IPS-11a (cell line): Measurements from ENCODE around the gene SORCS2.

Experiments used
- H3K4me3 ChIP-seq: one replicate; pipeline ENCODE4 v1.5.1; 2013; ENCODE audit warnings: low read depth, low read length, control low read depth

Gene SORCS2

DNA sequence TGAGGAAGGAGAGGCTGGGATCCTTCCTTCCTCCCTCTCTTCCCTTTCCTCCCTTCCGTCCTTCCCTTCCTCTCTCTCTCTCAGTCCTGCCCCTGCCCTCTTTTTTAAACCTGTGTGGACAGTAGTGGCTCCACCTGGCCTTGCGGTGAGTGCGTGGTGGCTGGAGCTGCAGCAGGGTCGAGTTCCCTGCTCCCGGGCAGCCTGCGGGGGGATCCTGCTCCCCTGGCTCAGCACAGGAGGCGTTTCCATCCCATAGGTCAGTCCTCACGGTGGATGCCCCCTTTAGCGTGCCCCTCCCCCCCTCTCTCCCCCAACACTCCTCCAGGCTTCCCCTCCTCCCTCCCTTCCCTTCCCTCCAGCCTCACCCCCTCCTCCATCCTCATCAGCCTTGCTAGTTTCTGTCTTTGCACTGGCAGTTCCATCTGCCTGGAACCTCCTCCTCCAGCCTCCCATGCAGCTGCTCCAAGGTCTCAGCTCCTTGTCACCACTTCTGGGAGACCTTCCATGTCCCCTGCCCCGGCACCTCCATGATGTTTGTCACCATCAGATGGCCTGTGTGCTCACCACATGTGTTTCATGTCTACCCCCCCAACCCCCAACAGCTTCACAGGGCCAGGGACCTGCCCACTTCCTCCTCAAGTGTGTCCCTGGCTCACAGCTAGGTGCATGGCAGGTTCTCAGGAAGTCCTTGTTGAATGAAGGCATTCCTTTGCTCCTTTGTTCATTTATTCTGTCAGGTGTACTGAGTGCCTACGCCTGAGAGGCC, 174.0 kb downstream of the SORCS2 start:
- no peak overlapping the region for H3K4me3 ChIP-seq

DNA sequence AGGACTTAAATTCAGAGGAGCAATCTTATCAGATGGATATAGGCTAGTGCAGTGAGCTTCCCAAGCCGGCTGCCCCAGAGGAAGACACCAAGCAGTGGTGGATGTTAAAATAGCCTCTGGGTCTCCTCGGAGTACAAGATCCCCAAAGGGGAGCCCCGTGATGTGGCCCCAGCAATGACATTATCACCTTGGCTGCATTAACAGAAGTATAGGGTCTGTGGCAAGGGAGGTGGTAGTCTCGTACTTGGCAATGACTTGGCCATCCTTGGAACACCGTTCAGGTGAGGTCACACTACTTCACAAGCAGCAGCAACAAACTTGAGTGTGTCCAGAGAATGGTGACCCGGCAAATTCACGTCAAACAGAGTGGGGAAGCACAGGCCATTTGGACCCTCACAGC, 174.6 kb downstream of the SORCS2 start:
- H3K4me3 ChIP-seq: no peak overlapping the region

DNA sequence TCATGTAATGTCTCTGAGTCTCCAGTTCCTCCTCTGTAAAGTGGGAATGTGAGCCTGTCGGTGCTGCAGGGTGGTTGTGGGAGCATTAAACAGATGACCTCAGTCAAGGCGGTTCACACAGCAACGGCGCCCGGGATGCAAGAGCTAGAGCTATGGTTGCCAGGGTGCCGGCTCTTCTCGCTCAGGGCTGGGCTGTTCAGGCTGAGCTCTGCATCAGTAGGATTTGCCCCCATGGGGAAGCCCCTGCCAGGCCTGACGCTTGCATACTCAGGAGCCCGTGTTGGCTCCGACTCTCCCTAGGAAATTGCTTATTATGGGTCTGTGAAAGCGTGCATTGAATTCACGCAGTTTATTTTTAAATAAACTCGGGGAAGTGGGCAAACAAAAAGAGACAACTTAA, 175.1 kb downstream of the SORCS2 start:
- no peak overlapping the region for H3K4me3 ChIP-seq

DNA sequence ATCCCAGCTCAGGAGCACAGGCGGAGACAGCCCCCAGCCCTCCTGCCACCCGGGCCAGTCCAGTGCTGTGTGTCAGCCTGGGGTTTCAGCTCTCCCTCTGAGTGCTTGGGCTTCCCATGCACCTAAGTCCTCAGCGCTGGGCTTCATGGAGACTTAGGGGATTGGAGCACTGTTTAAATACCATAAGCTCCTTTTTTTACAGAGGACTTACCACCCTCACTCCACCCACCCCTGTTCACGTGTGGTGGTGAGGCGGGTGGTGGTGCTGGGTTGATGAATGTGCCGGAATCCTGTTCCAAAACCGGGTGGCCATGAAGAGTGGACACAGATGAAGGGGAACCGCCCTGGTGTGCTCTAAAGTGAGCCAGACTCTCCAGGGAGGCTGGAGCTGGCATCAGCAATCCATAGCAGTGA, 175.5 kb downstream of the SORCS2 start:
- H3K4me3 ChIP-seq: no peak overlapping the region

DNA sequence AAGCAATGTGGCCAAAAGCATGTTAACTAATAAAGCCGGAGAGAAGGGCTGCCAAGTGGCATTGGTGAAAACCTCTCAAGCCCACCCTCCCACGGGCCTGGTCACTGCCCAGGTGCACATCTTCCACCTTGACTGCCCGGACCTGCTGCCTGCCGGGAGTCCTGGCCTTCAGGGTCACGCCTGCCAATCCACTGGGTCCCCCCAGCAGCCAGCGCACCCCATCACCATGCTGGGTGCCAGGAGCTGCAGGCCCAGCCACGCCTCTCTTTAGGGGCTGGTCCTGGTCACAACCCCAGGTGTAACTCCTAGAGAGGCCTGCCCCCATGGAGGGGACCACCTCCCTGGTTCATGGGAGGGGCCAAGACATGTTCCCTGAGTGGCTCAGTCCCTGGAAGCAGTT, 176.0 kb downstream of the SORCS2 start:
- no peak overlapping the region for H3K4me3 ChIP-seq

DNA sequence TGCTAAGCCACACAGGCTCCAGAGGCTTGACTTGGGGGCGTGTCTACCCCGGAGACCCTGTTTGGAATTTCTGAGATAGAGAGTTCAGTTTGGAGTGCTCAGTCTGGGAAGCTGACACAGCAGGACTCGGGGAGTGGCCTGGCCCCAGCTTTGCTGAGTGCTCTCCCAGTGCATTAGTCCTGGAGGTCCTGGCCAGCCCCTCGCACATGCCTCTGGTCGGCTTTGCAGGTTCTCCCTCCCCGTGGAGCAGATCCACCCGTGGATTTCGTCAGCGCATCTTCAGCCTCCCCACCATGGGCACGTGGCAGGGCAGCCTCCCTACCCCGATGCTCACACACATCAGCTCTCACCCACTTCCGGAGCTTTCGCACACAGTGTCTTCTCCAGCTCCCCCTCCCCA, 177.2 kb downstream of the SORCS2 start:
- H3K4me3 ChIP-seq: no peak overlapping the region

DNA sequence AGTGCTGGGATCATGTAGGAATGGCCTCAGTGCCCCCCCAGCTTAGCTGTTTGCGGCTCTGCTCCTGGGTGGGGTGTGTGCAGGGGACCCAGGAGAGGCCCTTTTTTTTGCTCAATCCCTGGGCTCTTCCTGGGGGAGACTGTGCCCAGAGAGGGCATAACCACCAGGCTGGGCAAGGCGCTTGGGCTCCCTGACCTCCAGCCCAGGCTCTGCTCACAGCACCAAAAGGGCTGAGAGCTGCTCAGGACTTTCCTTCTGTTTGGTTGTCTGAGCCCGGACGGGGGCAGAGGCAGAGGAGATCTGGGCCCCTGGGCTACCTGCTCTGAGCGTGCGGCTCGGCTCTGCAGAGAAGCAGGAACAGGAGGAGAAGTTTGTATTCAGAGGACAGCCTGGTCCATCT, 177.7 kb downstream of the SORCS2 start:
- no peak overlapping the region for H3K4me3 ChIP-seq

DNA sequence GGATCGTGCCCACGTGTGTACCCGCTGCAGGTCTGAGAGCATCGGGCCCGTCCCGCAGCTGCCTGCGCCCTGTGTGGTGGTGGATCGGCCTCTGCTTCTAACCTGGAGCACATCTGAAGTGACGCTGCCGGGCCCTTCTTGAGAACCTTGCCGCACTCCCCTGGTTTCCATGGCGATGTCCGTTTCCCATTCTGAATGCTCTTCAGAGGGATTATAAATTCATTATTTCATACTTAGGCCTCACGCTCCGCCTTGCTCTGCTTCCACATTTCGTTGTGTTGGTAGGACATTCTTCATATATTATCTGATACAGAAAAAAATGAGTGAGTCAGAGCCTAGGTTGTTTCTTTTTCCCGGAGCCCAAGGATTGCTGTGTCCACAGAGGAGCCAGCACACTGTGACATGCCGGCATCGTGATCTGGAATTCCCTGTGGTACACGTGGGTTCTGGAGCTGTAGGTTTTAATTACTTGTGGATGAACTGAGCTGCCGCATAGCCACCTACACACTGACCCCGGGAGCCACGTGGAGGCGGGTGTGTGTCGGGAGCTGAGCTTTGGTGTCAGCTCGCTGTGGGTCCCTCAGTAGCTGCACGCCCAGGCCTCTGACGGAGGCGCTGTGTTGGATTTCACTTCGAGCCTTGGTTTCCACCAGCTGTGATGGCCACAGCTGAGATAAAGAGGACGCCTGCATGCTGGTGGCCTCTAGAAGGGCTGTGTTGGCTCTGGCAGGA, 179.0 kb downstream of the SORCS2 start:
- H3K4me3 ChIP-seq: no peak overlapping the region

DNA sequence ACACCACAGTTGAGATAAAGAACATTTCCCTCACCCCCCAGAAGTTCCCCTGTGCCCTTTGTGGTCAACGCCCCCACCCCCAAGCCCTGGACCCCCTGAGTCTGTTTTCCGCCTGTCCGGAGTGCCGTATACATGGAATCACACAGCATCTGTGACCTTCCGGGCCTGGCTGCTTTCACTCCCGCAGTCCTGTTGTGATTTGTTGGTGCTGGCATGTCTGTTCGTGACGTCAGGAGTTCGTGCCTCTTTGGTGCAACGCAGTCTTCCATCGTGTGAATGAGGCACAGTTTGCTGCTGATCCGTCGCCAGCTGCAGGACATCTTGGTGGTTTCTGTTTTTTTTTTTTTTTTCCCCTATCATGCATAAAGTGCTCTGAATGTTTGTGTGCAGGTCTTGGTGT, 180.3 kb downstream of the SORCS2 start:
- H3K4me3 ChIP-seq: no peak overlapping the region

DNA sequence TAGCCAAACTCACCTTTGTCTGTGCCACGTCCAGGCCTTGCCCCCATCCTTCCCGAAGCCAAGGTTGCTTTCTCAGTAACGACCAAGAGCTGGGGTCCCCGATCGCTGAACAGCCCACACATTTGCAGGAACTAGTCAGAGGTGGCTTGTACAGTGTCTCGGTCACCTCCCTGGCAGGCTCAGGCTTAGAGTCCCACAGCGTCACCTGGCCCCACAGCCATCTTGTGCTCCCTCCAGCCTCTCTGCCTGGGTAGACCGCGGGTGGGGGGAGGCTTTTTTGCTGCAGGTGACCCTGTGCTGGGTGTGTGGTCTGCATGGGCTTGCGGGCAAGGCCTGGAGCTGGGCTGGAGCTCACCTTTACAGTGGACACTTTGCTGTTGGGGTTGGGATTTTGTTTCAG, 182.2 kb downstream of the SORCS2 start:
- H3K4me3 ChIP-seq: no peak overlapping the region

DNA sequence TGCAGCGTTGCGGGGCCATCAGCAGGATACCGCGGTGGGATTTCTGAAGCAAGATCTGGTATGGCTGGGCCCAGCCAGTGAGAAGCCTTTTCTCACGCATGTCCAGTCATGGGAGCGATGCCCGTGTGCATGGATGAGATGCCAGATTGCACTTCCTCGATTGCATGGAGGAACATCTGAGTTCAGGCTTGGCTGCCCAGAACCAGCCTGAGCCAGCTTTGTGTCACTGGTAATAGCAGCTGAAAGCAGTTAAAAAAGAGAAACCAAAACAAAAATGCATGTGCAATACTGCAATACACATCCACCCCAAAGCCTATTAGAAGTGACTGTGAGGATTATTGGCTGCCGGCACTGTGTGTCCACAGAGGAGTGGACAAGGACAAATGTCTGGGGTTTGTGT, 183.1 kb downstream of the SORCS2 start:
- no peak overlapping the region for H3K4me3 ChIP-seq

DNA sequence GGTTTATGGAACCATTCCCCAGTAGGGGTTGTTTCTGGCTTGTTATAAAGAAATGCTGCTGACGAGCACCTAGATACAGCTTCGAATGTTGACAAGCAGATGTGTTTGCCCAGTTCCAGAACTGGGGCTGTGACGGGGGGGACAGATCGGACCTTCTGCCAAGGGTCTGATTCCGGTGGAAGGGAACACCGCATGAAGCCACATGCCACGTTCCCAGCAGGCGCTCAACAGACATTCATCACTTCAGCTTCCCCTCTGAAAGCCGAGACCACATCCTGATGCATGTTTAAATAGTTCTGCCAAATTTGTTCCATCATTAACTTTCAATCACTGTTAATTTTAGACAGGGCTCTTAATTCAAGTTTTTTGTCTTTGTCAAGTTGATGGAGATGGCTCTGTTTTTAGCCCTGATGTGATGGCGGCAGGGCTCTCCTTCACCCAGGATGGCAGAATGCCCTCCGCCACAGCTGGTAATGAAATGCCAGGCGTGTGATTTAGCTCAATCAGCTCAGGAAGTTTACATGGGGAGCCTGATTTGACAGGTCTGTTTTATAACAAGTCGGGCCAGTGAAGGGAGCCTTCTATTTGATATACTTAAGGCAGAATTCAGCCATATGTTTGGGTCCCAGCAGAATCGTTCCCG, 185.0 kb downstream of the SORCS2 start:
- H3K4me3 ChIP-seq: no peak overlapping the region

DNA sequence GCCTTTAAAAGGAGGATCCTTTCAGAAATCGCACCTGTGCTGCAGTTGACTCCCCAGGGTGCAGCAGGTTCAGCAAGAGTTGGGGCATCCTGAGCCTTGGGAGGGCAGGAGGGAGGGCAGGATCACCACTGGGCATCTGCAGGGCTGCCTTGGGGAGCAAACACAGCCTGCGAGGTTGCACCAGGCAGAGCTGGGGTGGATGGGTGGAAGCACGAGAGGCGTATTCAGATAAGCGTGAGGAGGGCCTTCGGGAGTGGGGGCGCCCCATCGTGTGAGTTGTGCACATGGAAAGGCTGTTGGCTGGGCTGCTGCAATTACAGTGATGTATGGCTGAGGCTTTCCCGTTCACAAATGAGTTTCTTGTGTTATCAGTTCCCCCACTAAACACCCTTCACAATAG, 186.8 kb downstream of the SORCS2 start:
- no peak overlapping the region for H3K4me3 ChIP-seq

DNA sequence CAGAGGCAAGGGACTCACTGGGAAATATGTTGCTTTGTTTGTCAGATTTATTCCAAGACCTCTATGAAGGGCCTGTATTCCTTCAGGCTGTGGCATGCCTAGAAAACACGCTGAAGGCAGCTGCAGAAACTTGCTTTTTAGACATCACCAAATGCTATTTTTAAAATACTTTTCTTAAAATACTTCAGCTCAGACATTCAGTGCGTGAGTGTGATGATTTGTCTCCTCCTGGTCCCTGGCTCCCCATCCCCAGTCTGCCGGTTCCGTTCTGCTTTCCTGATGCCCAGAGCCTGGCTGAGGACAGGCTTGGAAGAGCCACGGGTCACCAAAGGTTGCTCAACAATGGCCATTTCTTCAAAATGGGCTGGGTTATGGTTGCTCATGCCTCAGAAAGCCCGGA, 187.4 kb downstream of the SORCS2 start:
- no peak overlapping the region for H3K4me3 ChIP-seq

DNA sequence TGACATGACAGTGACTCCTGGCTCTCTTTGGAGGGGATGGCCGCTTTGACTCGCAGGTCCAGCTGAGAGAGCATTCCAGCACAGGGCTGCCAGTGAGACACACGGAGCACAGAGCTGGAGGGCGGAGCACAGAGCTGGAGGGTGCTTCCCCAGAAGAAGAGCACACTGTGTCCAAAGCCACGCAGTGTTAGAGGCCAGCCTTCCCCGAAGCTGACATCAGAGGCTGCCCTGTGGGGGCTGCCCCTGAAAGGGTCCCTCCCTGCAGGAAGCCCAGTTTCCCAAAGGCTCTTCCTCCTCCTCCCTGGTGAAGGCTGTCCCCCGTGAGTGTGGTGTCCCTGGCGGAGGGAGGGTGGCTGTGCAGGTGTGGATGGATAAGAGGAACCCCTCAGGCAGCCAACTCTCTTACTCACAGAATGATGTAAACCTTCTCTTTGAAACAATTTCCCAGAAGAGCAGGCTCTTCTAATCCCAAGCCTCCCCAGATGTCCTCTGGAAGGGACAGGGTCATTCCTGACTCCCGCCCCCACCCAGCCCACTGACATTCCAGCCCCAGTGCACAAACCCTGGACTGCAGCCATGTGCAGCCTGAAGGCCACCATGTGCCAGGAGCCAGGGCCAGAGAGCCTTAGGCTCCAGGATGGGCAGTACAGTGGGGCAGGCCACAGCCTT, 189.0 kb downstream of the SORCS2 start:
- H3K4me3 ChIP-seq: no peak overlapping the region

DNA sequence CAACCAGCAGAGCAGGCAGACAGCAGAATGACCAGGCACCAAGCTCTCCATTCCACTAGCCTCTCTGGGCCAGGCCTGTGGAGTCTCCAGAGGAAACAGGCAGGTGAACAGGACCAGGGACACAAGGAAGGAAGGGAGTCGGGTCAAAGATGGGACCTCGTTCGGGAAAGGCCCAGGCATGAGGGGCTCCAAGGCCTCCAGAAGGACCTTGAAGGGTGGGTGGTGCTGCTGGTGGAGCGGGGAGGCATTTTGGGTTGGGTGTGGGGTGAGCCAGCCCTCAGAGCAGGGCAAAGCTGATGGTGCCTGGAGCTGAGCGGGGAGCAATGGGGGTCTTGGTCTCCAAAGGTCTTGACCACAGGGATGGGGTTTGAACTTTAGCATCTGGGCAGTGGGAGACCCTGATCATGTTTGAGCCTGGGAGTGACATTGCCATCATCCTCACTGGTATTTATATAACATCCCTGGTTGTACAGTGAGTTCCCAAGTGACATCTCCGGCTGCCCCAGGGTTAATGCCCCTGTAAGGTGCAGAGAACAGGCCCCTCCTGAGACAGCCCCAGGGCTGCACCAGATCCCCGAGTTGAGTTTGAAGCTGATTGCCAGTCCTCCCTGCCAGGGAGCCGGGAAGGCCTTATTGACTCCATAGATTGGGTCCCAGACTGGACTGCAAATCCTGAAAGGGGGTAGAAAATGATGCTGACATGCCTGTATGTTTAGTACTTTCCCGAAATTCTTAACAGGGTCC, 189.7 kb downstream of the SORCS2 start:
- no peak overlapping the region for H3K4me3 ChIP-seq

DNA sequence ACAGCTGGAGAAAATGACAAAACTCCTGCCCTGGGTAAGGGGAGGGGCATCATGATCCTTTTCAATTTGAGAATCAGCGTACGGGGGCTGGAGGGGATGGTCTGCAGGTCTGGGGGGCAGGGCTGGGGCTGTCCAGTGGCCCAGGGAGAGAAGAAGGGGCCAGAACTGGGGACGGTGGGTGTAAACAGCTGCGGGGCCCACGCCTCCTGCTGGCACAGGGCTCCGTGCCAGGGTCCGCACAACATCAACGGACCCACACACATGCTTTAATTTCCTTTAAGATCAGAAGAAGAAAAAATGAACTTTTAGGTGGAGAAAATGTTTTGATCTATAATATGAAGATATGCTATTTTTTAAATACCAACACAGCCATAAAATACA, 190.3 kb downstream of the SORCS2 start:
- H3K4me3 ChIP-seq: no peak overlapping the region

DNA sequence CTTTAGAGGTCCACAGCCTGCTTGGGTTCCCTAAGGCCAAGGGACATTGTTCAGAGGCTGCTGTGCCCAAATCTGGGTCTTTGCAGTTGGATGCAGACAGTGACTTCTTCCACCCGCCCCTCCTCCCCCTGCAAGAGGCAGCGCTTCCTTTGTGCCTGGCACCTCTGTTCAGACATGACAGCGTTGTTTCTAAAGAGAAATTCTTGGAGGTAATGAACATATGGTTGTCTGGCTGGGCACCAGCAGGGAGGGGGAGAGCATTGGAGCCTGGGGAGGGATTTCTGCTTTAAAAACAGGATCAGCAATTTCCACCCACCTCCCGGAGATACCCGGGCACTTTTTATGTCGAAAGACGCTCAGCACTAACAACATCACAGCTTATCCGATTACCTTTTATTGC, 190.9 kb downstream of the SORCS2 start:
- H3K4me3 ChIP-seq: no peak overlapping the region

DNA sequence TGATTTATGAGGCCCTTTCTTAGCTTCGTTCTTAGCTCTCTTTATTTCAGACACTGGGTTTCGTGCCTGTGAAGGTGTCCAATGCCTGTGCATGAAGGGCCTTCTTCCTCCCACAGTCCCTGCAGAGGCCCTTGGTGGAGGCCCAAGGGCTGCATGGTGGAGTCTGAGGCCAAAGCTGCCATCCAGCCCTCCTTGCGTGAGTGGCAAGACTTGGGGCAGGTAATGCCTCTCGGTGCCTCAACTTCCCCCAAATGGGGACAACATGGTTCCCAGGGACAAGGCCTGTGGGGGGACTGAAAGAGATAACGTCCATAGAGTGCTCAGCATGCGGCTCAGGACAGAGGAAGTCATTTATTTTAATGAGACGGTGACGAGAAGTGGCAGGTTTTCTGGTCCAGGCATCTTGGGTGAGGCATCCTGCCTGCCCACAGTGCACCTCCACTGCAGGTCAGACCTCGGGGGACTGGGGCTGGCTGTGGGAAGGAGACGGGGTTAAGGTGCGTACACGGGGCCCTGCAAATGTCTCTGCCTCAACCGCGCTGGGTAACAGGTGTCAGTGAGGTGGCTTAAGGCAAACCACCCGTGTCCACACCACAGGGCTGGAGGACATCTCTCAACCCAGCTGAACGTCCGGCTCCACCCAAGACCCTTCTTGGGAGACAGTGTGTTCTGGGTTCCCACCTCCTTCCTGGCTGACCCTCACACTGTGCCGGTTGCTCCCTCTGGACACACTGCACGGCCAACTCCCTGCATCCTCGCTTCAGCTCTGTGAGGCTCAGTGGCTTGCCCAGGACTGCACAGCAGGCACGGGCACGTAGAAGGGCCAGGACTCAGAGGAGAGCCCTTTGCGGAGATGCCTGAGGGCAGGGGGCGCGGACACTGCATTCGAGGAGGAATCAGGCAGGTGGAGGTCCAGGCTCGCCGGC, 191.9 kb downstream of the SORCS2 start:
- H3K4me3 ChIP-seq: no peak overlapping the region
